K562 (cell line): Measurements from ENCODE around the gene ANKRD34A. TPM values are rescaled to one million over a fixed set of nuclear protein-coding genes. Genes with fewer than 3 reads are reported as not detected.
A peak's percentile ranks its signal among the peaks of the same experiment; 100 is the strongest.

ENCODE experiments used
- E2F6 ChIP-seq, 2 experiments: IDR thresholded peaks; 2 replicates each; pipeline ENCODE4 v1.6.1; 2011; ENCODE audit warnings: borderline replicate concordance in 1 of 2, control low read depth in 1 of 2, low read depth in 1 of 2, low read length in 1 of 2, mild to moderate bottlenecking in 1 of 2, mixed read lengths in 1 of 2, moderate library complexity in 1 of 2; ENCODE audit not compliant: insufficient read depth in 1 of 2, insufficient read length in 1 of 2, poor library complexity in 1 of 2, severe bottlenecking in 1 of 2; ENCODE audit errors: extremely low read depth in 1 of 2
- HDAC2 ChIP-seq: fragments of 450-650 bp; IDR thresholded peaks from 2 replicates; pipeline ENCODE4 v1.6.1; 2016; ENCODE audit warnings: mild to moderate bottlenecking
- HINFP ChIP-seq: fragments of 450-650 bp; conservative IDR thresholded peaks from 2 replicates; pipeline ENCODE4 v1.6.1; 2016; ENCODE audit warnings: missing genetic modification characterization, low read depth, mild to moderate bottlenecking, control low read depth, missing compliant biosample characterization
- HMGXB4 ChIP-seq: sonication (generic); formaldehyde crosslinking; IDR thresholded peaks from 2 replicates; pipeline ENCODE4 v1.8.1; 2023; ENCODE audit warnings: mild to moderate bottlenecking, missing genetic modification reagents
- MAFF ChIP-seq: IDR thresholded peaks from 2 replicates; pipeline ENCODE4 v1.6.1; 2012; ENCODE audit warnings: low read length, improper control_type of control experiment
- MAZ ChIP-seq, 2 experiments: fragments of 450-650 bp in 1 of 2; sonication (generic) in 1 of 2; formaldehyde crosslinking; IDR thresholded peaks in 1 of 2; conservative IDR thresholded peaks in 1 of 2; 2 replicates each; pipeline versions ENCODE4 v1.4.0 to v1.5.0; 2020; ENCODE audit warnings: mild to moderate bottlenecking in 1 of 2, missing genetic modification reagents in 1 of 2
- MNT ChIP-seq, 2 experiments: fragments of 450-650 bp; conservative IDR thresholded peaks; 2 replicates each; pipeline ENCODE4 v1.6.1; 2017; ENCODE audit warnings: mild to moderate bottlenecking in 2 of 2, moderate library complexity in 2 of 2
- SNRNP70 ChIP-seq: fragments of 200-400 bp; formaldehyde crosslinking; optimal IDR thresholded peaks from 2 replicates; pipeline ENCODE3; 2017; ENCODE audit warnings: low read depth, low read length
- ZNF592 ChIP-seq: fragments of 450-650 bp; IDR thresholded peaks from 2 replicates; pipeline ENCODE4 v1.6.1; 2017; ENCODE audit warnings: antibody characterized with exemption, mild to moderate bottlenecking
- ZNF639 ChIP-seq, 2 experiments: fragments of 200-800 bp in 1 of 2; sonication (Bioruptor generic) in 1 of 2; sonication (generic) in 1 of 2; formaldehyde crosslinking in 1 of 2; IDR thresholded peaks in 1 of 2; conservative IDR thresholded peaks in 1 of 2; 2 replicates each; pipeline versions ENCODE4 v1.5.0 to v1.6.1; 2016 to 2020; ENCODE audit warnings: missing compliant biosample characterization in 1 of 2, missing genetic modification characterization in 1 of 2, missing genetic modification reagents in 1 of 2
- ZNF766 ChIP-seq: fragments of 200-800 bp; sonication (Bioruptor generic); conservative IDR thresholded peaks from 2 replicates; pipeline ENCODE4 v1.6.1; 2016; ENCODE audit warnings: missing genetic modification characterization, missing compliant biosample characterization
- polyA plus RNA-seq, 8 experiments: library from polyadenylated mRNA; depleted of rRNA in 4 of 8; stranded (reverse) in 5 of 8; unstranded in 3 of 8; fragments of >200 nt; fragmentation: Nextera tagmentation in 2 of 8; fragmentation: Illumina TruSeq in 1 of 8; extraction: Ambion mirVana in 2 of 8; extraction: Trizol in 1 of 8; gene quantifications; 2 replicates each; pipeline versions ENCODE4 v1.2.1 to v1.2.3, GENCODE V29; 2011 to 2014; ENCODE audit warnings: inconsistent platforms in 1 of 8, missing spikeins in 1 of 8
- total RNA-seq, 7 experiments: library from RNA; depleted of rRNA in 6 of 7; stranded (reverse); fragments of >200 nt in 6 of 7; fragmentation: Illumina TruSeq in 2 of 7; extraction: Trizol in 2 of 7; gene quantifications; 2 replicates each; pipeline versions ENCODE4 v1.2.1 to v1.2.3, GENCODE V29; 2011 to 2021; ENCODE audit warnings: low replicate concordance in 1 of 7

ANKRD34A gene
- total and polyA plus RNA-seq, 9 of the 15 experiments (the other 6 are each of a cell fraction or from before 2014, with no cell fraction given) = 0.06 to 1.6 (median 0.43) TPM

- TF ChIP-seq SNRNP70 = no peak
- TF ChIP-seq MNT (conservative IDR thresholded peaks at IDR 0.05) = 0 out of 4 replicates have a peak, but pooled peaks of 1 of the 2 experiments have one; percentile 12
- no peak for TF ChIP-seq HMGXB4
- no peak for TF ChIP-seq MAFF
- 0 out of 4 replicates have a peak, but pooled peaks of 1 of the 2 experiments have one; percentile 25 for TF ChIP-seq MAZ (CRISPR knock-in tag; conservative IDR thresholded peaks at IDR 0.05 in 1 of 2, IDR thresholded peaks at IDR 0.05 in 1 of 2)
- no peak for TF ChIP-seq HDAC2
- peak; percentile 59 for TF ChIP-seq ZNF766 (CRISPR knock-in tag)
- TF ChIP-seq HINFP (tag) = 0 out of 2 replicates have a peak, but pooled peaks have one; percentile 28
- peak in 1 of 2 experiments; percentile 34; a peak in 1 of 4 replicates for TF ChIP-seq ZNF639 (CRISPR knock-in tag; conservative IDR thresholded peaks at IDR 0.05 in 1 of 2, IDR thresholded peaks at IDR 0.05 in 1 of 2)
- peak in 1 of 2 experiments; percentile 14 for TF ChIP-seq E2F6 (IDR thresholded peaks at IDR 0.05; ENCODE audit: borderline replicate concordance in 1 of 2, extremely low read depth in 1 of 2, insufficient read depth in 1 of 2, insufficient read length in 1 of 2, low read depth in 1 of 2, low read length in 1 of 2, poor library complexity in 1 of 2, severe bottlenecking in 1 of 2)
- TF ChIP-seq ZNF592 = peak; percentile 90
These were observed 13.4 kb upstream of the ANKRD34A start (continued) for GRCh38 chr1:145977486-145978470.
